Glomerular visceral epithelial cell (primary cell): ENCODE data around the gene SCD5.

Experiments used
- DNase-seq: peaks from one replicate; pipeline ENCODE4 v3.0.0-alpha.2; 2016; ENCODE audit errors: extremely low spot score

Gene SCD5

GRCh38 chr4:82726596-82726995 is 72.0 kb downstream of the SCD5 start:
- no peak for DNase-seq

- DNase-seq: peak; percentile 37
These were observed 76.7 kb downstream of the SCD5 start for GRCh38 chr4:82721819-82722423.

GRCh38 chr4:82718162-82718940 is 80.2 kb downstream of the SCD5 start:
- peak; percentile 8 for DNase-seq

- DNase-seq: peak; percentile 23
These were observed 82.6 kb downstream of the SCD5 start for GRCh38 chr4:82715731-82716617.

GRCh38 chr4:82713856-82714255 is 84.7 kb downstream of the SCD5 start:
- DNase-seq: no peak

- DNase-seq: no peak
These were observed 86.0 kb downstream of the SCD5 start for GRCh38 chr4:82712561-82712960.

- no peak for DNase-seq
These were observed 87.3 kb downstream of the SCD5 start for GRCh38 chr4:82711158-82711785.

GRCh38 chr4:82710197-82710929 is 88.2 kb downstream of the SCD5 start:
- DNase-seq: no peak

GRCh38 chr4:82708982-82709381 is 89.6 kb downstream of the SCD5 start:
- DNase-seq: no peak

- DNase-seq: peak; percentile 47
These were observed 92.1 kb downstream of the SCD5 start for GRCh38 chr4:82706349-82707000.

- no peak for DNase-seq
These were observed 92.7 kb downstream of the SCD5 start for GRCh38 chr4:82705928-82706300.

- no peak for DNase-seq
These were observed 93.2 kb downstream of the SCD5 start for GRCh38 chr4:82705169-82705927.

- DNase-seq: no peak
These were observed 94.4 kb downstream of the SCD5 start for GRCh38 chr4:82704156-82704555.

GRCh38 chr4:82698412-82698811 is 100.2 kb downstream of the SCD5 start:
- no peak for DNase-seq

- no peak for DNase-seq
These were observed 101.0 kb downstream of the SCD5 start for GRCh38 chr4:82697561-82697960.

GRCh38 chr4:82696117-82696860 is 102.3 kb downstream of the SCD5 start:
- DNase-seq: no peak

GRCh38 chr4:82694892-82695291 is 103.7 kb downstream of the SCD5 start:
- DNase-seq: no peak

- DNase-seq: no peak
These were observed 104.5 kb downstream of the SCD5 start for GRCh38 chr4:82694046-82694445.

GRCh38 chr4:82692101-82692780 is 106.4 kb downstream of the SCD5 start:
- no peak for DNase-seq
